Stimulated activated CD4-positive, alpha-beta T cell treated with anti-CD3 and anti-CD28 coated beads, Interleukin-15, amount 100 ng/mL, for 1 hour (primary cell): Measurements from ENCODE around the gene HDLBP.
"Not testable (repeated sequence)": the region's sequence is repeated elsewhere in the genome, so short reads cannot be mapped to it uniquely, and the experiment has no call there.

ENCODE experiments used
- DNase-seq, 2 donors: peaks; one replicate each; pipeline ENCODE4 v3.0.0-alpha.2; 2020; ENCODE audit warnings: low read depth in 1 of 2, low spot score in 1 of 2

The HDLBP gene

GRCh38 chr2:241308832-241309500 is 6.5 kb downstream of the HDLBP start:
- DNase-seq: no peak

DNA sequence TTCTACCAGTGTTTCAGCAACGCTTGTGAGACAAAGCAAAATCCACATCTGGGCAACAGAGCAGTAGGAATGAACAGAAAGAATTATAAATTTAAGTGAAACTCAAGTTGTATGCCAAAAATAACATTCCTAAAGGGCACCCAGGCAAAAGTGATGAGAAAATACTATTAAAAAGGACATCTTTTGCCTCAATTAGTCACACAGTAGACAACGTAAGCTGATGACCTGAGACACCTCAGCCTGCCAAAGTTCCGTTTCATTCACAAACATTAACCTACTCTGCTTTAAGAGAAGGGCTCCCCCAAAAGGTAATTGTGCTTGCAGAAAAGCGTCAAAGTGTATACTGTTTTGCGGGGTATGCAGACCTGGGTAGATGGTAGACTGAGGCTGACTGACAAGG is 7.2 kb downstream of the HDLBP start:
- no peak for DNase-seq

DNA sequence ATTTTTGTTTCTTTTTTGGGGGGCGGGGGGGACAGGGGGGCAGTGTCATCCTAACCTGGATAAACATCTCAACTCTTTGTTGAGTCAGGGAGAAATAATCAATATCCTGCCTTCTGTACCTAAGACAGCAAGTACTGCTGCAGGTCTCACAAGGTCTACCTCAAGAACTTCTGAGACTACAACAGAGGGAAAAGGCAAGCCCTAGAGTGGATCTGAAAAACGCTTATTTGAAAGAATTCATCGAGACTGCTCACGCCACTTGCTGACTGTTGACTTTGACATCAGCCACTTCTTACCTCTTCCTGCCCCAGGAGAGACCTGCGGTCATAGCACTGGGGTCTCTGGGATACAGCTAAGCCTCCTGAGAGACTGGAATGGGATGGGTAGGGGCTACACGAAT is 8.4 kb downstream of the HDLBP start:
- no peak for DNase-seq

GRCh38 chr2:241304039-241304670 is 11.3 kb downstream of the HDLBP start:
- DNase-seq: no peak

DNA sequence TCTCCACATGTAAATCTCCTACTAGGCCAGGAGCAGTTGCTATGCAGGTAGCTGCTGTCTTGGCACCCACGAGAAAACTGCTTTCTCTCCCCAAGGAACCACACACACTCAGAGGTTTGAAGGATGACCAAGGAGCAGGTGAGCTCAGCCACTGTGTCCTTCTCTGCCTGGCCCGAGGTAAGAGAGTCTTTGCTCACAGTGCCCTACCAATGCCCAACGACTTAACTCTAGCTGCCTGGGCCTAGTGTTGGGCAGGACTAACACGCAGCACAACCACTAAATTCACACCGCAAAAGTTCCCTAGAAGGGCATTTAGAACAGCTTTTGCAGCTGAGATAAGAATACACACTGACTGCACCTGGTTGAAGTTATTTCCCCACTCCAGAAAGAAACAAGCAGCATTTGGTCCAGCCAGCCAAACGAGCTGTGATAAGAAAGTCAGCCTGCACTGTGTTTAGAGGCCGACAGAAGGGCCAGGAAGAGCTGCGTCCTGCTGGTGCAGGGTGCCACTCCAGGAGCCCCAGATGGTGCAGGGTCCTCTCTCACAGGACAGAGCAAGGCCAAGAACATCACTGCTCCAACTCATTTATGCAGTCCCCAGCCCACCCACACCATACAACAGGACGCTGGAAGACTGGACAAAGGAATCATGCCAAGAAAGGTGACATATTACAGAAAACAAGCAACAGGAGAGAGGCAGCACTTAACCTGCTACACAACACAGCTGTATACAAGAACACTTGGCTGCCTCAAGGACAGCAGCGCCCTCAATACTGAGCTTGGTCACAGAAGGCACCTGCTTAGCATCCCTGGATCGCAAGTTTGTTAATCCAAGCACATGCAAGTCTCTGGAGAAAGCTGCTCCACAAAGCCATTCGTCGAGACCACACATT is 12.5 kb downstream of the HDLBP start:
- no peak for DNase-seq

GRCh38 chr2:241302083-241302482 is 13.4 kb downstream of the HDLBP start:
- DNase-seq: no peak

GRCh38 chr2:241300000-241300399 is 15.5 kb downstream of the HDLBP start:
- DNase-seq: no peak

DNA sequence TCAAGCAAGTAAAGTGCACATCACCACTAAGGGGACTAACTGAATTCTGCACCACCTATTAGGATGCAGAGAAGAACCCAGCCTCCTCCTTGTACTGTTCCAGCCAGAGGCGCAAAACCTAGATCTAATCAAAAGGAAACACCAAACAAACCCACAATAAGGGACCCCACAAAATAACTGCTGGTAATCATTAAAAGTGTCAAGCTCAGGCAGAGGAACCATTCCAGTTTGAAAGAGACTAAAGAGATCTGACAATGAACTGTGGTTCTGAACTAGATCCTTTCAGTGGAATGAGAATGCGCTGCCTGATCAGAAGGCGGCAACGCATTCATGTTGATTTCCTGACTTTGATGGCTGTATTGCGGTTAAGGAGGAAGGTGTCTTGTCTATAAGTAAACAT is 16.8 kb downstream of the HDLBP start:
- no peak for DNase-seq

GRCh38 chr2:241296767-241297166 is 18.7 kb downstream of the HDLBP start:
- no peak for DNase-seq

DNA sequence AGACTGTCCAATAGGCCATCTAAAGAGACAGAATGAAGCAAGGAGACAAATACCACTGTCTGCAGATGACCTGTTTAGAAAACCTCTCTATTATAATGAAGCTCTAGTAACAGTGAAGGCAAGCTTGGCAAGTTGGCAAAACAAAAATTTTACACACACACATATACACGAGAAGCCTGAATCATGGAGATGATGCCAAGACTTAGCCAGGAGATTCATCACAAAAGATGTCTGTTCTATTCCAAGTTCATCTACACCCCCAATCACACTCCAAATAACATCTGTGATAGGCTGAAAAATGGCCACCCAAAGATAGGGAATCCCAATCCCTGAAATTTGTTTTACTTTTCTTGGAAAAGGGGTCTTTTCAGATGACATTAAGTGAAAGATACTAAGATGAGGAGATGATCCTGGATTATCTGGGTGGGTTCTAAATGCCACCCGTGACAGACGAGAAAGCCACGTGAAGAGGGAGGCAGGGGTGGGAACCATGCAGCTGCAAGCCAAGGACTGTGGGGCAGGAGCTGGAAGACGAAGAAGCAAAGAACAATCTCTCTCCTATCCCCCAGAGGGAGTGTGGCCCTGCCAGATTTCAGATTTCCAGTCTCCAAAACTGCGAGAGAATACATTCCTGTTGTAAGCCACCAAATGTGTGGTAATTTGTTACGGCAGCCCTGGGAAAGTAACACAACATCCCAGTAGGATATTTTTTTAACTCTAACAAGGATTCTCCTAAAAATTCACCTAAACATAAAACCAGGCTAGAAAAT is 20.0 kb downstream of the HDLBP start:
- no peak for DNase-seq

DNA sequence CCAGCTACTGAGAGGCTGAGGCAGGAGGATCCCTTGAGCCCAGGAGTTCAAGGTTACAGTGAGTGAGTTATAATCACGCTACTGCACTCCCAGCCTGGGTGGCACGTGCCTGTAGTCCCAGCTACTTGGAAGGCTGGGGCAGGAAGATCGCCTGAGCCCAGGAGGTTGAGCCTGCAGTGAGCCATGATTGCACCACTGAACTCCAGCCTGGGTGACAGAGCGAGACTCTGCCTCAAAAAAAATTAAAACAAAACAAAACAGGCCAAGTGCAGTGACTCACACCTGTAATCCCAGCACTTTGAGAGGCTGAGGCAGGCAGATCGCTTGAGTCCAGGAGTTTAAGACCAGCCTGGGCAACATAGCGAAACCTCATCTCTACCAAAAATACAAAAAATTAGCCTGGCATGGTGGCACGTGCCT is 22.1 kb downstream of the HDLBP start:
- DNase-seq: not testable (repeated sequence)

GRCh38 chr2:241291977-241292376 is 23.5 kb downstream of the HDLBP start:
- no peak for DNase-seq

GRCh38 chr2:241291153-241291552 is 24.3 kb downstream of the HDLBP start:
- DNase-seq: no peak

DNA sequence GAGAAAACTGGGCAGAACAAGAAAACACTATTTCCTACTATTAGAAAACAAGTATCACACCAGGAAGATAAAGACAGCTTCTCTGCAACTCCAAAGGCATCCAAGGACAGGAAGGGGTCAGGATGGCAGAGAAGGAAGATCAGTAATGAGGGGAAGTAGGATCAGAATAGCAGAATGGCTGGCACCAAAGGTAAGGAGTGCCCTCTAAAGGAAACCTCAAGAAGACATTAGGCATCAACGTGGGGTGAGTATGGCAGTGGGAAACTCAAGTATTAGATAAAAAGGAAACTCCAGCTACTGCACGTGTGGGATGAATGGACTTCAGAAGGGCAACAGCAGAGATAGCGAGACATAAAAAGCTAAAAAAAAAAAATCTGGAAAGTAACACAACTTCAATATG is 25.9 kb downstream of the HDLBP start:
- DNase-seq: no peak

DNA sequence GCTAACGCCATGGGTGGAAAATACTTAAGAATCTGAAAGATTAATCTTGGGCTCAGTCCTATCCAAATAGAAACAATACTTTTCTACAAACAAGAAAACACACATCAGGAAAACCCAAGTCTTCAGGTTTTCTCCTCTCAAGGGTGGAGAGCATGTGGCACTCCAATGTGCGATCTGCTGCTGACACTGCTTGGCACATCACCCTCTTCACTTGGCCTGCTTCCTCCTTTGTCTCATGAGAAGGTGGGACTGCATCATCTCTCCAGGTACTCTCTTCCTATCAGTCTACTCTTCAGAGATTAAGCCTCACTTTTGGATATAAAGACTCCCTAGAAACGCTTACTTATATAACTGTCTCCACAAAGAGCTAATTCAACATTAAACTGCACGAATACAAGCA is 26.4 kb downstream of the HDLBP start:
- DNase-seq: no peak

DNA sequence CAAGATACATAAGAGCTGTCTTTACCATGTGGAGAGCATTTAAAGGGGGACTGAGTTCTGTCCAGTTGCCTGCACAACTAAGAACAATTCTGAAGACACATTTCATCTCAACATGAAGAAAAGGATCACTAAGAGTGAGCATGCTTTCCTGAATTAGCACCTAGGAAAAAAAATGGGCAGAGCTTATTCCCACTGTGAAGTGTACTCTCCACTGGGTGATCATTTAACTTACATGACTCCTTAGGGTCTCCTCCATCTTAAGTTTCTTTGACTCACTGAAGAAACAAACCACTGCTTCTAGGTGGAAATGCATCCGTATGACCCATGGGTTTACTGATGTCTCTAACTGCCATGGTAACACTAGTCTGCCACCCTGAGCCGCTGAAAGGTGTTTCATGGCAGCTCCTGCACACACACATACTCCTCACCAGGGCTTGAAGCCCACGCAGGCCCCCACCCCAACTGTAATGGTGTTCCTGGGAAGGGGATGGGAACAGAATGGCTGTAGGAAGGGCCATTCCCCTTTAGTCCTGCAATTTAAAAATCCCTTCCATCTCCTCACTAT is 27.1 kb downstream of the HDLBP start:
- DNase-seq: no peak

DNA sequence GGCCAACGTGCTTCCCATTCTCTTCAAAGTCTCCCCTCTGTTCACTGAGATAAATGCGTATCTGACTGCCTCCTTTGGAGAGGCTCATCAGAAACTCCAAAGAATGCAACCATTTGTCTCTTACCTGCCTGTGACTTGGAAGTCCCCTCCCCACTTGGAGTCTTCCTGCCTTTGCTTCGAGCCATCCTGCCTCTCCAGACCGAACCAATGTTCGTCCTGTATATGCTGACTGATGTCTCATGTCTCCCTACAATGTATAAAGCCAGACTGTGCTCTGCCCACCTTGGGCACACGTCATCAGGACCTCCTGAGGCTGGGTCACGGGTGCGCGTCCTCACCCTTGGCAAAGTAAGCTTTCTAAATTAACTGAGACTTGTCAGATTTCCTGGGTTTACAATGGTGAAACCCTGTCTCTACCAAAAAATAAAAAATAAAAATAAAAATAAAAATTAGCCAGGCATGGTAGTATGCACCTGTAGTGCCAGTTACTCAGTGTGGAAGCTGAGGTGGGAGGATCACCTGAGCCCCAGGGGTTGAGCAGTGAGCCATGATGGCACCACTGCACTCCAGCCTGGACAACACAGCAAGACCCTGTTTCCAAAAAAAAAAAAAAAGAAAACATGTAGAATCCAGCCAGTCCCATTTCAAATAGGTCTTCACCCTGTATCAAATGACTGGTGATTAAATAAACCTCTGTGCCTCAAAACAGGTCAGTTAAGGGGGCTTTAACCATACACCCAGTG is 29.0 kb downstream of the HDLBP start:
- DNase-seq: no peak

DNA sequence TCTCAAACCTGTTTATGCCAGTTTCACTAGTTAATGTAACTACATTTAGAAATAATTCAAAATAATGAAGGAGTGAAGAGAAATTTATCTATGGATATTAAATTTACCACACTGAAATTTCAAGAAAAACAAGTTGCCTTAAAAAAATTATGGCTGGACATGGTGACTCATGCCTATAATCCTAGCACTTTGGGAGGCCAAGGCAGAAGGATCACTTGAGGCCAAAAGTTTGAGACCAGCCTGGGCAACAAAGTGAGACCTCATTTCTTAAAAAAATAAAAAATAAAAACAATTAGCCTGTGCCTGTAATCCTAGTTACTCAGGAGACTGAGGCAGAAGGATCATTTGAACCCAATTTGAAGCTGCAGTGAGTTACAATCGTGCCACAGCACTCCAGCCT is 29.9 kb downstream of the HDLBP start:
- no peak for DNase-seq

DNA sequence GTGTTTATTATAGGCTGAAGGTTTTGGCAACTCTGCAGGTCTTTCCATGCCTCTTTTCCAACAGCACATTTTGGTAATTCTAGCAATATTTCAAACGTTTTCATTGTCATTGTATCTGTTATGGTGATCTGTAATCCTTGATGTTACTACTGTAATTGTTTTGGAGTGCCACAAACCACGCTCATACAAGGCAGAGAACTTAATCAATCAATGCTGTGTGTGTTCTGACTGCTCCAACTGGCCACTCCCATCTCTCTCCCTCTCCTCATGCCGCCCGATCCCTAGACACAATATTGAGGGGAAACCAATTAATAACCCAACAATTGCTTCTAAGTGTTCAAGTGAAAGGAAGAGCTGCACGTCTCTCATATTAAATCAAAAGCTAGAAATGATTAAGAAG is 32.9 kb downstream of the HDLBP start:
- DNase-seq: no peak

GRCh38 chr2:241280291-241280690 is 35.2 kb downstream of the HDLBP start:
- DNase-seq: no peak
